Aorta (tissue), 5 donors: ENCODE results near the gene PLEKHA4. TPM values are rescaled to one million over a fixed set of nuclear protein-coding genes. Genes with fewer than 3 reads are reported as not detected.
A peak's percentile ranks its signal among the peaks of the same experiment; 100 is the strongest.

Source experiments
- ATAC-seq: fragments of 200-7000 bp; cut with Tn5 transposase; one replicate; pipeline ENCODE4 v1.9.1; 2022; ENCODE audit warnings: moderate library complexity; ENCODE audit not compliant: low FRiP score
- DNase-seq, 2 donors: peaks; one replicate each; pipeline ENCODE4 v3.0.0-alpha.2; 2020
- H3K27ac ChIP-seq, 2 donors: one replicate each; pipeline ENCODE4 v1.5.1; 2013; ENCODE audit warnings: low read length in 2 of 2, mild to moderate bottlenecking in 2 of 2, moderate library complexity in 2 of 2, control low read depth in 1 of 2, inconsistent platforms in 1 of 2, low read depth in 1 of 2
- H3K27me3 ChIP-seq, 2 donors: one replicate each; pipeline ENCODE4 v1.6.1; 2013; ENCODE audit warnings: control low read depth in 1 of 2, low read length in 1 of 2, mild to moderate bottlenecking in 1 of 2, moderate library complexity in 1 of 2; ENCODE audit not compliant: insufficient read depth in 2 of 2, control insufficient read depth in 1 of 2
- H3K36me3 ChIP-seq, 2 donors: one replicate each; pipeline ENCODE4 v1.6.1; 2013; ENCODE audit warnings: control low read depth in 1 of 2, low read length in 1 of 2, mild to moderate bottlenecking in 1 of 2; ENCODE audit not compliant: insufficient read depth in 2 of 2, control insufficient read depth in 1 of 2
- H3K4me1 ChIP-seq, 2 donors: one replicate each; pipeline ENCODE4 v1.6.1; 2013; ENCODE audit warnings: low read length in 2 of 2, control low read depth in 1 of 2, mild to moderate bottlenecking in 1 of 2, moderate library complexity in 1 of 2; ENCODE audit not compliant: insufficient read depth in 2 of 2, control insufficient read depth in 1 of 2
- H3K4me3 ChIP-seq, 2 donors: one replicate each; pipeline ENCODE4 v1.5.1; 2013; ENCODE audit warnings: low read length in 2 of 2, control low read depth in 1 of 2, mild to moderate bottlenecking in 1 of 2
- H3K9me3 ChIP-seq: one replicate; pipeline ENCODE4 v1.6.1; 2013; ENCODE audit warnings: mild to moderate bottlenecking, low read length; ENCODE audit not compliant: control insufficient read depth
- WGBS, 2 donors: extraction: QIAGEN DNeasy Blood & Tissue Kit; methylation state at CpG; one replicate each; pipeline ENCODE4 v1.1.7; 2013; 5-methylcytosine and 5-hydroxymethylcytosine counted together
- intact Hi-C, 2 donors: fragments of 100-400 bp; cut with DNase I; formaldehyde crosslinking; loops; one replicate each; pipeline versions ENCODE4 v1.14.2 to v1.15.0; 2022
- polyA plus RNA-seq, 2 donors: library from polyadenylated mRNA; stranded (reverse); fragments of 200-250 nt; gene quantifications; one replicate each; pipeline ENCODE4 v1.2.3, GENCODE V29; 2013
- total RNA-seq, 2 donors: library from RNA; stranded (reverse); fragmentation: NEBNext Ultra II Directional; extraction: Animal tissue kit (Norgen Biotek cat#: 25700); gene quantifications; one replicate each; pipeline ENCODE4 v1.2.1, GENCODE V29; 2021
- donor health status: healthy with polysubstance abuse.
- donor health status: Bipolar disorder and iron deficiency.
- donor health status: DM: no; HTN: no; CAD: no.
- donor health status: DM: no; HTN: no; CAD: no.
- donor health status: DM: yes; HTN: yes; CAD: no.

PLEKHA4 gene
- total and polyA plus RNA-seq, 4 donors = 94.9 to 223 (median 145) TPM

GRCh38 chr19:48818234-48818820 lies 50.1 kb downstream of the PLEKHA4 start:
- intact Hi-C loops = no loop called here
- WGBS, 2 donors = 83 to 86% methylated on average over 9 of the region's 9 CpGs
- DNase-seq (no peak), ATAC-seq (no peak)
- H3K27me3 ChIP-seq = no peaks in the 10 kb centered on the region
- H3K36me3 ChIP-seq = no peaks in the 10 kb centered on the region
- no peak overlapping the region for H3K4me3 ChIP-seq
- H3K9me3 ChIP-seq = no peaks in the 10 kb centered on the region
- H3K27ac ChIP-seq = no peak overlapping the region
- H3K4me1 ChIP-seq = no peaks in the 10 kb centered on the region

GRCh38 chr19:48817585-48818124 lies 50.8 kb downstream of the PLEKHA4 start:
- H3K27me3 ChIP-seq = no peaks in the 10 kb centered on the region
- intact Hi-C loops = no loop called here
- H3K4me1 ChIP-seq = no peaks in the 10 kb centered on the region
- no peak for ATAC-seq
- no peak for DNase-seq
- no peaks in the 10 kb centered on the region for H3K36me3 ChIP-seq
- H3K9me3 ChIP-seq = no peaks in the 10 kb centered on the region
- no peak overlapping the region for H3K4me3 ChIP-seq
- H3K27ac ChIP-seq = no peak overlapping the region
- 90 to 95% methylated on average over 5 of the region's 5 CpGs for WGBS, 2 donors

GRCh38 chr19:48815870-48816501 lies 52.4 kb downstream of the PLEKHA4 start:
- Histone ChIP-seq H3K4me3 (no peak overlapping the region), H3K27me3 (no peaks in the 10 kb centered on the region), H3K4me1 (no peaks in the 10 kb centered on the region), H3K36me3 (no peaks in the 10 kb centered on the region), H3K9me3 (no peaks in the 10 kb centered on the region), H3K27ac (peak overlapping the region in 1 of 2 donors; percentile 23)
- intact Hi-C loops = no loop called here
- DNase-seq (no peak), ATAC-seq (no peak)
- 56 to 64% methylated on average over 14 of the region's 14 CpGs for WGBS, 2 donors

- ATAC-seq (no peak), DNase-seq (no peak)
- H3K27me3 ChIP-seq = no peaks in the 10 kb centered on the region
- no peak overlapping the region for H3K27ac ChIP-seq
- intact Hi-C loops = no loop called here
- WGBS, 2 donors = 81 to 91% methylated on average over 6 of the region's 6 CpGs
- H3K4me1 ChIP-seq = no peaks in the 10 kb centered on the region
- no peaks in the 10 kb centered on the region for H3K9me3 ChIP-seq
- H3K4me3 ChIP-seq = no peak overlapping the region
- no peaks in the 10 kb centered on the region for H3K36me3 ChIP-seq
These were observed 53.5 kb downstream of the PLEKHA4 start for GRCh38 chr19:48814895-48815294.

GRCh38 chr19:48813123-48813913 lies 55.1 kb downstream of the PLEKHA4 start:
- no peak for ATAC-seq
- Histone ChIP-seq H3K36me3 (no peaks in the 10 kb centered on the region), H3K4me3 (no peak overlapping the region), H3K27me3 (no peaks in the 10 kb centered on the region), H3K4me1 (no peaks in the 10 kb centered on the region), H3K9me3 (no peaks in the 10 kb centered on the region), H3K27ac (peak overlapping the region in 1 of 2 donors; percentile 93)
- no peak for DNase-seq
- WGBS, 2 donors = 89 to 90% methylated on average over 21 of the region's 21 CpGs
- intact Hi-C loops = no loop called here

- intact Hi-C loops = no loop called here
- Histone ChIP-seq H3K4me3 (no peak overlapping the region), H3K36me3 (no peaks in the 10 kb centered on the region), H3K4me1 (no peaks in the 10 kb centered on the region), H3K27me3 (no peaks in the 10 kb centered on the region), H3K27ac (peak overlapping the region; percentile 7 to 93), H3K9me3 (no peaks in the 10 kb centered on the region)
- 10 to 11% methylated on average over 35 to 39 of the region's 39 CpGs for WGBS, 2 donors
- DNase-seq (peak; percentile 91 to 94), ATAC-seq (peak; percentile 90)
These were observed 56.1 kb downstream of the PLEKHA4 start for GRCh38 chr19:48812094-48812929.

- Histone ChIP-seq H3K27ac (peak overlapping the region in 1 of 2 donors; percentile 75), H3K4me1 (no peaks in the 10 kb centered on the region), H3K9me3 (no peaks in the 10 kb centered on the region), H3K27me3 (no peaks in the 10 kb centered on the region), H3K4me3 (peak overlapping the region; percentile 31 to 67), H3K36me3 (no peaks in the 10 kb centered on the region)
- DNase-seq = no peak
- intact Hi-C loops = no loop called here
- ATAC-seq = no peak
- WGBS, 2 donors = 16 to 18% methylated on average over 7 of the region's 7 CpGs
These were observed 58.3 kb downstream of the PLEKHA4 start for GRCh38 chr19:48810151-48810550.

GRCh38 chr19:48807590-48808308 lies 60.7 kb downstream of the PLEKHA4 start:
- WGBS, 2 donors = 84% methylated on average over 13 of the region's 13 CpGs
- no peak for ATAC-seq
- Histone ChIP-seq H3K36me3 (no peaks in the 10 kb centered on the region), H3K9me3 (no peaks in the 10 kb centered on the region), H3K27ac (no peak overlapping the region), H3K27me3 (no peaks in the 10 kb centered on the region), H3K4me1 (no peaks in the 10 kb centered on the region), H3K4me3 (no peak overlapping the region)
- peak in 1 of 2 donors; percentile 51 for DNase-seq
- intact Hi-C loops = no loop called here
